Umbilical cord (tissue), 2 donors: Measurements from ENCODE around the gene JARID2. TPM values are rescaled to one million over a fixed set of nuclear protein-coding genes. Genes with fewer than 3 reads are reported as not detected.

ENCODE experiments used
- DNase-seq: peaks from one replicate; pipeline ENCODE4 v3.0.0-alpha.2; 2015; ENCODE audit warnings: low spot score
- total RNA-seq: library from RNA; depleted of rRNA; stranded (reverse); fragments of >200 nt; gene quantifications from one replicate; pipeline ENCODE4 v1.2.3, GENCODE V29; 2014; ENCODE audit warnings: low replicate concordance; ENCODE audit not compliant: insufficient read depth

Gene JARID2
- total RNA-seq, 1 donor from 2014 or later = 8.4 TPM

DNA sequence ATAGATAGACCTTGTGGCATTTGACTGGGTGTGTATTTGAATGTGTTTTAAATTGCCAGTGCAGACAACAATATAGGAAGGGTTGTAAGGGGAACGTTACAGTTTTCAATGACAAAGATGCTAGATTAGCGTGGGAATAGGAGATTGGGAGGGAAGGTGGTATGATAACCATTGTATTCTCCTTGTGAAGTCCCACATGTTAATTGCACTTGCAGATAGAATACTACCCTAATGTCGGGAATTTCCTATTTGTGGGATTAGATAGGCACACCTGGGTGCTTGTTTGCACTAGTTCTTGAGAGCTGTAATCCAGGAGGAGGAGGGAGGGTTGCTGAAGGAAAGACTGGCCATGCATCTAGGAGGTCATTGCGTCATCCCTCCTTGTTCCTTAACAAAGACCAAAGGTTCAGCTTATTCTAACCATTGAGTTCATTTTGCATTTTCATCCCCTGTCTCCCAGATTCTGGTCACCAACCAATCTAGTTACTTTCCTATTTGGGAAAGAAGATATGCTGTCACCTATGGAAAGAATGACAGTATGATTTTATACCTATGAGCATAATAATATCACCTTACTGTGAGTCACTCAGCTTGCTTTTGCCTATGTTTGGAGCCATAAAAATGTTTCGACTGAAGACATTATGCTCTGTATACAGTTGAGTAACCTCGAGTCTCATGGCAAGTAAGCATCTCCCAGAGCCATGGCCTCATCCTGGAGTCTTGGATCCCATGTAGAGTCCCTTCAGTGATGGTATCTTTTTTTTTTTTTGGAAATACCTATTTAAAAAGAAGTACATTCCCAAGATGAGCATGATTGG, 215.5 kb downstream of the JARID2 start:
- DNase-seq = no peak

DNA sequence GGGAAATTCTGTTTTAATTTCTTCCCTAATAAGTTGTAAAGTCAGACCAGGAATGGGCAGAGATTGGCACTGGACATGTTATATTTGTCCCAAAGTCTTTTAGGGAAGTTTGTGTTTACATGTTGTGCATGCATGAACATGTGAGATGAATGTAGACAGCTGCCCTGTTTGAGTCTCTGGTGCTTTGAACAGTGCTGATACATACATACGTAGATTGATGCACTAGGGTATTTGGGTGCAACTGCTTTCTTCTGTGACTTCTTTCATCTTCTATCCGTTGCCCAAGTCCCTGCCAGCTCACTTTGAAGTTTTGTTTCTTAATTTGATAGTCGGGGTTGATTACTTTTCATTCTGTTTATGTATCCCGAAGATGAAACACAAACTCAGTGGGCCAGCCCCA, 216.4 kb downstream of the JARID2 start:
- DNase-seq = no peak

DNA sequence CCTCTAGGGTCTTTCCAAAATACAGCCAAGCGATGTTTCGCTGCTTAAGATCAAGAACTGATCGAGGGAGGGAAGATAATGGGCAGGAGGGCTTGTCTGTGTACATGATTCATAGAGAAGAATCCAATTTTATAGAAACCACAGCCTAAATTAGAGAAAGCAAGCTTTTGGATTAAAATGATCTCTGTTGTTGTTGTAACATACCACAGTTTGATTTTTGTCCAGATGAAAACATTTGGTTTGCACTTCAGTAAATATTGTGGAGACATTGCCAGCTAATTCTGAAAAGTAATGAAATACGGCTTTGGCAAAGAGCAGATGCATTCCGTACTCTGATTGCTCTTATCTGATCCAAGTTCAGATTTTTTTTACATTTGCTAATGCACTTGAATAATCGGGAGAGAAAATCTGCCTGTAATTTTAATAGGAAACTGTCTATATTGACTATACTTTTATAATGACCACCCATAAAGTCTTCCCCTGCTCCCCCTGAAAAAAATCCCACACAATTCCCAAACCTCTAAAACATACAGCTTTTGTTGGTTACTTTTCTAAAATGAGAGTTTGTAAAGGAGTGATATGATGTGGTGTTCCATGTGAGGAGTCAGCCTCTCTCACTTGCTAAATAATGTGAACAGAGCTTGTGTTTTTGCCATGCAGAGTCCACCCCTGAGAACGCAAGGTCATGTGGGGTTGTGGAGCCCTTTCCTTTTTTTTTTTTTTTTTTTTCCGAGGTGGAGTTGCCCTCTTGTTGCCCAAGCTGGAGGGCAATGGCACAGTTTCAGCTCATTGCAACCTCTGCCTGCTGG, 217.1 kb downstream of the JARID2 start:
- peak; percentile 44 for DNase-seq

DNA sequence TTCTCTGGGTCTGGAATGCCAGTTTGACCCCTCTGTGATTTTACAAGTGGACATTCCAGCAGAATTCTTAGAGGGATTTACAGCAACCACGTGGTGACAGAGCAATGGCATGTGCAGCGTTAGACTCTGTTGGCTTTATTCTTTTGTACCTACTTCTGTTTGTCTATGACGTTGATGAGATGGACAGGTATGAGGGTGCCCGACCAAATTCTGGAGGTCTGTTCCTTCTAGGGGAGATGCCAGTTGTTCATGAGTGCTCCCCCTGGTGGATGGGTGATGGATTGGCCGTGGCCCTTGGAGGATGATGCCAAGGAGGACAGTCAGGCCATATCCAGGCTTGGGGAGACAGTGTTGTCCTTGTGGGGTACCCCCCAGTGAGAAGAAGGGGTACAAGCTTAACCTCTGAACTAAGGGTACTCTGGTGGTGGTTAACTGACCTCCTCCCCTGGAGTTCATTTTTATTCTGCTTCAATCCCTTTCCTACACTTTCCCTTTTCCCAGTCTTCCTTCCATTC, 218.4 kb downstream of the JARID2 start:
- no peak for DNase-seq

DNA sequence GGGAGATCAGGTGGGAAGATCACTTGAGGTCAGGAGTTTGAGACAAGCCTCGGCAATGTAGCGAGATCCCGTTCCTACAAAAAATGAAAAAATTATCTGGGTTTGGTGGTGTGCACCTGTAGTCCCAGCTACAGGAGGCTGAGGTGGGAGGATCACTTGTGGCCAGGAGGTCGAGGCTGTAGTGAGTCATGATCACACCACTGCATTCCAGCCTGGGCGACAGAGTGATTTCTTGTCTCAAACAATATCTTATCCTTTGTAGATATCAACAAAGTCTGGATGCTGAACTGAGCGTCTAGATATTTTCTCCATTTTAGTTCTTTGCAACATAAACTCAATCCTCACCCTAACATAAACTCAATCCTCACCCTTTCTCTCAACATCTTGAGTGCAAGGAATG, 219.3 kb downstream of the JARID2 start:
- no peak for DNase-seq

- no peak for DNase-seq
Observed at GRCh38 chr6:15470746-15471145, 224.9 kb downstream of the JARID2 start.

GRCh38 chr6:15472621-15473020, 226.8 kb downstream of the JARID2 start:
- no peak for DNase-seq

- no peak for DNase-seq
Observed at GRCh38 chr6:15473174-15473573, 227.3 kb downstream of the JARID2 start.

GRCh38 chr6:15473741-15474161, 227.9 kb downstream of the JARID2 start:
- DNase-seq = no peak

DNA sequence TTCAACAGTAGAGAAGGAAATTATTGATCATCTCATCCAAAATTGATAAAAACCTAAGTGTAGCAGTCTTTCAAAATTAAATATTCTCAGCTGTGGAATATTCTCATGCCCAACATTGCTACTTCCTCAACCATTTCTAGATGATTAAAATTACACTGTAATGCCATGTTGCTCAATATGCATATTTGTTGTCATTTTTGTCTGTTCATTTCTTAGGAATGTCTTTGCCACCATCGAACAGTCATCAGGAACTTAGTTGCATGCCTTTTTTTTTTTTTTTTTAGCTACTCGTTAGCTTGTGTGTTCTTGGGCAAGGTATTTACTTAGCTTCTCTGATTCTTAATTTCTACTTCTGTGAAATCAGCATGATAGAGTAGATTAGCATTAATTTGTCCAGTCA, 228.3 kb downstream of the JARID2 start:
- DNase-seq = no peak

DNA sequence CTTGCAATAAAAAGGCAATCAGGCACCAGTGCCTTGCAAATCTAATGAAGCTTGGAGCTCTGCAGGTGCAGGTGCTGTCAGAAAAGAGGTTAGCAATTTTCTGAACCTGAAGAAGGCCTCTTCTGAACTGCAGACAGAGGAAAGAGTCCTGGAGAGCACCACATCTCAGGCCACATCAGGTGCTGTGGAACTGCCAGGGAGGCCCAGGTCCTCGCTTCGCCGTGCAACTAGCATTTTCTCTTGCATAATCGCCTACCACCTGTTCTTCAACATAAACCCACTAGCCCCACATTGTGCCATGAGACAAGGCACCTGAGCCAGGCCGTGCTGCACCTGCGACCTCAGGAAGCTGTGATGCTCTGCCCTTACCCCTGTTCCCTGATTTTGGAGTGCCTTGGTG, 229.4 kb downstream of the JARID2 start:
- no peak for DNase-seq

- DNase-seq = no peak
Observed at GRCh38 chr6:15475872-15476271, 230.0 kb downstream of the JARID2 start.

- DNase-seq = no peak
Observed at GRCh38 chr6:15476631-15477380, 230.9 kb downstream of the JARID2 start.

GRCh38 chr6:15477746-15478145, 231.9 kb downstream of the JARID2 start:
- no peak for DNase-seq

GRCh38 chr6:15479761-15480160, 233.9 kb downstream of the JARID2 start:
- DNase-seq = no peak

GRCh38 chr6:15480525-15480924, 234.7 kb downstream of the JARID2 start:
- DNase-seq = no peak

- DNase-seq = no peak
Observed at GRCh38 chr6:15481390-15482291, 235.8 kb downstream of the JARID2 start.

GRCh38 chr6:15483060-15483459, 237.2 kb downstream of the JARID2 start:
- no peak for DNase-seq

GRCh38 chr6:15484140-15484539, 238.3 kb downstream of the JARID2 start:
- DNase-seq = no peak

DNA sequence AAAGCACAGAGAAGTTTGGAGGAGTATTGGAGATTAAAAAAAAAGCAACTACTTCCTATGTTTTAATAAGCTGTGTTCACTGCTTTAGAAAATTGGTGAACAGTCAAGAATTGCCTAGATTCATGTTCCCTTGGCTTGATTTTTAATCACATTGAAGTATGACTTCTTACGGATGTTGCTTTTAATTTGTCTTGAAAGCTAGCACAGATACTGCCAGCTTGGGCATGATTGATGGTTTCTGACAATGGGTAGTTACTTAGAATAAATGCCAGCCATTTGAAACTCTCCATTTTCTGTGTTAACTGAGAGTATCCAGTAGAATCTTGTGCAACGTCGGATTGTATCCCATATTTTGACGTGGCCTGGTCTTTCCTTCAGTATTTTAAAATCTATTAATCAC, 239.0 kb downstream of the JARID2 start:
- no peak for DNase-seq

GRCh38 chr6:15485936-15486335, 240.1 kb downstream of the JARID2 start:
- no peak for DNase-seq
